Stimulated activated effector memory CD8-positive, alpha-beta T cell treated with anti-CD3 and anti-CD28 coated beads, Interleukin-12 subunit alpha, Interleukin-12 subunit beta, amount 100 ng/mL, for 72 hours (primary cell): ENCODE results near the gene GIPC2.
A peak's percentile ranks its signal among the peaks of the same experiment; 100 is the strongest.
"Not testable (repeated sequence)": the region's sequence is repeated elsewhere in the genome, so short reads cannot be mapped to it uniquely, and the experiment has no call there.

Experiments
- ATAC-seq: fragments of 150-1000 bp; cut with Tn5 transposase; 2 replicates; pipeline ENCODE4 v1.10.0; 2021
- DNase-seq, 2 donors: peaks; one replicate each; pipeline ENCODE4 v3.0.0; 2021 to 2022; ENCODE audit warnings: low spot score in 2 of 2
- H3K27ac Mint-ChIP-seq: one replicate; pipeline ENCODE4 v1.8.0; 2022; ENCODE audit warnings: mild to moderate bottlenecking, mixed read lengths
- H3K36me3 Mint-ChIP-seq: one replicate; pipeline ENCODE4 v1.8.0; 2022; ENCODE audit warnings: mild to moderate bottlenecking, mixed read lengths
- H3K4me1 Mint-ChIP-seq: one replicate; pipeline ENCODE4 v1.8.0; 2022; ENCODE audit warnings: mixed read lengths
- H3K4me3 Mint-ChIP-seq: one replicate; pipeline ENCODE4 v1.8.0; 2022; ENCODE audit warnings: mild to moderate bottlenecking, mixed read lengths
- H3K9me3 Mint-ChIP-seq: one replicate; pipeline ENCODE4 v1.8.0; 2022; ENCODE audit warnings: mixed read lengths

The GIPC2 gene, protein sequence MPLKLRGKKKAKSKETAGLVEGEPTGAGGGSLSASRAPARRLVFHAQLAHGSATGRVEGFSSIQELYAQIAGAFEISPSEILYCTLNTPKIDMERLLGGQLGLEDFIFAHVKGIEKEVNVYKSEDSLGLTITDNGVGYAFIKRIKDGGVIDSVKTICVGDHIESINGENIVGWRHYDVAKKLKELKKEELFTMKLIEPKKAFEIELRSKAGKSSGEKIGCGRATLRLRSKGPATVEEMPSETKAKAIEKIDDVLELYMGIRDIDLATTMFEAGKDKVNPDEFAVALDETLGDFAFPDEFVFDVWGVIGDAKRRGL

DNA sequence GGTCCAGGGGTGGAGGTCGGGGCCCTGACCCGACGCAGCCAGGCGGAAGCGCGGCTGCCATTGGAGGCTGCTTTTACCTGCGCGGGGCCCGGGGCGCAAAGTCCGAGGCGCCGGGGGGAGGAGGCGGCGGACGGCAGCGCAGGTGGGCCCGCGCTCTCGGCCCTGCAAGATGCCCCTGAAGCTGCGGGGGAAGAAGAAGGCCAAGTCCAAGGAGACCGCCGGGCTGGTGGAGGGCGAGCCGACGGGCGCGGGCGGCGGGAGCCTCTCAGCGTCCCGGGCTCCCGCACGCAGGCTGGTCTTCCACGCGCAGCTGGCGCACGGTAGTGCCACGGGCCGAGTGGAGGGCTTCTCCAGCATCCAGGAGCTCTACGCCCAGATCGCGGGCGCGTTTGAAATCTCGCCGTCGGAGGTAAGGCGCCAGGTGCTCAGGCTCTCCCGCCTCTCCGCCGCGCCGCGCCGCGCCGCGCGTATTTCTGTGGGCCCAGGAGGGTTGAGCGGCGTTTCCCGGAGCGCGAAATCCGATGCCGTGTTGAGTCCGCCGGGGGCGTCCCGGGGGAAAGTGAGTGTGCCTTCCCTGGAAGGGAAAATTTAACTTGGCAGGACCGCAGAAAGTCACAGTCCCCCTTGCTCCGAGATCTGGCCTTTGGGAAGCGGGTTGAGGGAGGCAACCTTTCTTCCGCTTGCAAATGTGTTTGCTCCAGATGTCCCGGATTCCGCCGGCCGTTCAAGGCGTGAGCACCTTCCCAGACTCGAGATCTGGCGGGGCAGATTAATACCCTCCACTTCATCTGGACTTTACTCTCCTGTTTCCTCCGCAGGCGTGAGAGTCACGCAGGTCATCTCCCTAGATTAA is at the start of gene GIPC2:
TSS of gene GIPC2 (plus strand) at position 41 of the 853 bp plus-strand sequence. CDS start at position 170, 129 bp downstream.
- Mint-ChIP-seq H3K4me1 (peaks cover 18% of the 10 kb centered on the region), H3K9me3 (no peaks in the 10 kb centered on the region), H3K36me3 (no peaks in the 10 kb centered on the region), H3K4me3 (peak within 1 kb of the TSS; percentile 59), H3K27ac (no peak within 1 kb of the TSS)
- ATAC-seq (peak; percentile 60), DNase-seq (peak in 1 of 2 donors; percentile 3)

DNA sequence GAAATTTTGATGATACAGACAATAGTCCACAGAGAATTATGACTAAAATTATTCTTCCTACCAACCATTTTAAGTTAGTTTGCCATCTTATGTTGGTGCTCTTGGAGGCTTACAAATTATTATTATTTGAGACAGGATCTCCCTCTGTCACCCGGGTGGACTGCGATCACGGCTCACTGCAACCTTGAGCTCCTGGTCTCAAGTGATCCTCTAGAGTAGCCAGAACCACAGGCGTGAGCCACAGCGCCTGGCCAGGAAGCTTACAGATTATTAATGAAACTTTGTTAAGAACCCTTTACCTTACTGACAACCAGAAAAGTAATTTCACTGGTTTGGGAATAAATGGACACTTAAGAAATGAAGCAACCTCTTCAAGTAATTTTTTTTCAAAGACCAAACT is 49.0 kb upstream of the GIPC2 start:
- ATAC-seq (no peak), DNase-seq (no peak)
- Mint-ChIP-seq H3K4me1 (no peaks in the 10 kb centered on the region), H3K36me3 (peaks cover 41% of the 10 kb centered on the region), H3K9me3 (no peaks in the 10 kb centered on the region), H3K27ac (no peak overlapping the region), H3K4me3 (no peak overlapping the region)

DNA sequence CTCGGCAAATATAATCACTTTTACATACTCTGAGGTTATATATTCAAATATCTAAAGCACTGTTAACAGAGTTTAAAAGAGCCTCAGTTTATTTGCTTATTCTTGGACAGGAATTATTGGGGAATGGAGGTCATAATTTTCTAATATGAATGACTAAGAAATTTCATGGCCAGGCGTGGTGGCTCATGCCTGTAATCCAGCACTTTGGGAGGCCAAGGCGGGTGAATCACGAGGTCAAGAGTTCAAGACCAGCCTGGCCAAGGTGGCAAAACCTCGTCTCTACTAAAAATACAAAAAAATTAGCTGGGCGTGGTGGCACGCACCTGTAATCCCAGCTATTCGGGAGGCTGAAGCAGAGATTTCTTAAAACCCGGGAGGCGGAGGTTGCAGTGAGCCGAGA is 45.2 kb upstream of the GIPC2 start:
- not testable (repeated sequence) for H3K27ac Mint-ChIP-seq, H3K4me3 Mint-ChIP-seq, DNase-seq, H3K9me3 Mint-ChIP-seq, ATAC-seq
- Mint-ChIP-seq H3K36me3 (peaks cover 36% of the 10 kb centered on the region), H3K4me1 (peaks cover 12% of the 10 kb centered on the region)

DNA sequence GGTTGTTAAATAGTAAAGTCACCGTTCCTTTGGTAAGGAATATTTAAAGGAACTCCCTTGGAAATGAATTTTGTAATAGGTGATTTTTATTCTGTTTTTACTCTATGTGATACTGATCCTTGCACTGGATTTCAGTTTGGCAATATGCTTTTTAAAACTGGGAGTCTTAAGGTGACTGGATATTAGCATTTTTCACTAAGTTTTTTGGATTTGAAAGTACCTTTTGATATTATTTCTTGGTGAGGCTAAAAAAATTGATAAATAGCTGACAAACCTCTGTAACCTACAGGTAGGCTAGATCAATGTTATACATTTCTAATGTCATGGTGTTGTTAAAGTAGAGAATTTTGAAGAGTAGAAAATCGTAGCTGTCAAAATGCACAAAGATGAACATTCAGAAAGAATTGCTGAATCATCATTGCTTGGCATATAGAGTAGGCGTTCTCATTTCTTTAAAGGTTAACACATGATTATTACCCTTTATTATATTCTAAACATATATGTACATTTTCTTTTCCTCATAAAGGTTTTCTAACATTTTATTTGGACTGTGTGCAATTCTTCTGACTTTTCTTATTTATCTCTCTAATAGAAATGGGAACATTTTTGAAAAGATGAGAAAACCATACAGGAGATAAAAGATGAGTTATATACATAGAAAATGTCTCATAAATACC is 42.6 kb upstream of the GIPC2 start:
- H3K27ac Mint-ChIP-seq, result peak overlapping the region; percentile 99
- H3K4me1 Mint-ChIP-seq, result peaks cover 24% of the 10 kb centered on the region
- H3K4me3 Mint-ChIP-seq, result peak overlapping the region; percentile 83
- ATAC-seq (no peak), DNase-seq (no peak)
- no peaks in the 10 kb centered on the region for H3K9me3 Mint-ChIP-seq
- H3K36me3 Mint-ChIP-seq, result peaks cover 23% of the 10 kb centered on the region

DNA sequence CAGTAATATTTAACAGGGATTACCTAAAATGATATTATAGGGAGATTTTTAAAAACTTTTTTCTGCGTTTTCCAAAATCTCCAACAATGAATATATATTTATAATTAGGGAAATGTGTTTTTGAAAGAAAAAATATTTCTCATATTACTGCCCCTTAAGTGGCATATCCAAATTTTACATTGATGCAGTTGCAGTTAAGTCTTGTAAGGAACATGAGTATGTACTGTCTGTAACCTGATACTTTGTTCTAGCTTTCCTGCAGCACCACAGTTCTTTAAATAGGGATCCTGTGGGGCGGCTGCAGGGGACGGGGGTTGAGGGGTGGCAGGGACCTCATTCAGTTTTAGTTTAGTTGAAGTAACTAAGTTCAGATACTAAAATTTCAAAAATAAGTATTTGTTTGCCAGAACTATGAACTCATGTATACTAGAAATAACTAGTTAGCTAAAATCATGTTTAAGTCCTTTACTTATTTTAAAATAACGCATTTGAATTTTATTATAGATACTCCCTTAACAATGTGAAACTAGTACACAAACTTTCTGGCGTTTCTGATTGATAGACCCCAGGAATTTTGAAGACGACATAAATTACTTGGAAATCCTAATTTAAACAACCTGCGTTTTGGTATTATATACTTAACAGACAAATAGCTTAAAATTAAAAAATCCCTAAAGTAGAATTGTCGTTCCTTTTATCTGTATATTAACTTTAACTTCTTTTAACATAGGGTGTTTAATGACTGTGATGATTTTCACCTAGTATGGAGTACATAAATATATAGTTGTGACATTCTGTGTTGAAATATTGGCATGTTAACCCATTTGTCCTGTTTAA is 41.7 kb upstream of the GIPC2 start:
- ATAC-seq, result peak; percentile 71
- Mint-ChIP-seq H3K27ac (peak overlapping the region; percentile 99), H3K36me3 (peaks cover 23% of the 10 kb centered on the region), H3K9me3 (no peaks in the 10 kb centered on the region), H3K4me1 (peaks cover 25% of the 10 kb centered on the region), H3K4me3 (peak overlapping the region; percentile 83)
- peak in 1 of 2 donors; percentile 60 for DNase-seq

DNA sequence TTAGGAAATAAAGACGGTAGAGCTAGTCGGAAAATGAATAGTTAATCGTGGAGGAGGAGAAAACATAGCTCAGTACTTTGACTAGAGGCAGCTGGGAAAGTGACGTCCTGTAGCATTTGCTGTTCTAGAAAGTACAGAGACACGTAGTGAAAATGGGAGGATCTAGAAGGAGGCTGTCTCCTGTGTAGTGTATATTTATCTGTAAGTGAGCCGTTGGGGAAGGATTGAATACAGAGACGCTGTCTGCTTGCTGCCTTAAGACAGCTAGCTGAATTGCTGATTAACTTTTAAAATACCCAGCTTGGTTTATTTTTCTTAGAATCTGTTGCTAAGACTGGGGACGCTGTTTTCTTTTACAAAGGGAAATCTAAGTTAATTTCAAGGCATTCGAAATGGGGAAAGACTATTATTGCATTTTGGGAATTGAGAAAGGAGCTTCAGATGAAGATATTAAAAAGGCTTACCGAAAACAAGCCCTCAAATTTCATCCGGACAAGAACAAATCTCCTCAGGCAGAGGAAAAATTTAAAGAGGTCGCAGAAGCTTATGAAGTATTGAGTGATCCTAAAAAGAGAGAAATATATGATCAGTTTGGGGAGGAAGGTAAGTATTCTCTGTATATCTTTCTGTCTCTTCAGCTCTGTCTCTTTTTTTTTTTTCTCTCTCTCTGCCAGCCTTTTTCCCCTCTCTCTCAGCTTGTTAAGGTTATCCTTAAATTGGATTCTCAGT is 40.9 kb upstream of the GIPC2 start, which contains the start of gene DNAJB4:
TSS of gene DNAJB4 (plus strand) at position 221 of the 729 bp plus-strand sequence. CDS start at position 393, 172 bp downstream.
- Mint-ChIP-seq H3K9me3 (no peaks in the 10 kb centered on the region), H3K4me3 (peak within 1 kb of the TSS; percentile 83), H3K27ac (peak within 1 kb of the TSS; percentile 99), H3K36me3 (peaks cover 23% of the 10 kb centered on the region), H3K4me1 (peaks cover 25% of the 10 kb centered on the region)
- DNase-seq, result peak; percentile 12 to 75
- ATAC-seq, result peak; percentile 99

DNA sequence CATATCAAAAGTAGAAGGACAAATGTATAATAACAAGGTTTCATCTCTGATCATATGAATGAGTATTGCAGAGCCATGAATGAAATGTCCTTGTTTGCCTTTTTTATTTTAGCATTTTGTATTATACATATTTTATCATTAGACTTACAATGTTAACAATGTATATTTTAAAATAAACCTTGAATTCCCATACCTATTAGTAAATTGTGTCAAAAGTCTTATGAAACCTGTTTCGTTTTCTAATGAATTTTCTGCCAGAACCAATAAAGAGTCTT is 40.4 kb upstream of the GIPC2 start:
- H3K4me3 Mint-ChIP-seq, result peak overlapping the region; percentile 83
- peak overlapping the region; percentile 99 for H3K27ac Mint-ChIP-seq
- peaks cover 25% of the 10 kb centered on the region for H3K4me1 Mint-ChIP-seq
- DNase-seq (no peak), ATAC-seq (no peak)
- H3K36me3 Mint-ChIP-seq, result peaks cover 23% of the 10 kb centered on the region
- no peaks in the 10 kb centered on the region for H3K9me3 Mint-ChIP-seq

DNA sequence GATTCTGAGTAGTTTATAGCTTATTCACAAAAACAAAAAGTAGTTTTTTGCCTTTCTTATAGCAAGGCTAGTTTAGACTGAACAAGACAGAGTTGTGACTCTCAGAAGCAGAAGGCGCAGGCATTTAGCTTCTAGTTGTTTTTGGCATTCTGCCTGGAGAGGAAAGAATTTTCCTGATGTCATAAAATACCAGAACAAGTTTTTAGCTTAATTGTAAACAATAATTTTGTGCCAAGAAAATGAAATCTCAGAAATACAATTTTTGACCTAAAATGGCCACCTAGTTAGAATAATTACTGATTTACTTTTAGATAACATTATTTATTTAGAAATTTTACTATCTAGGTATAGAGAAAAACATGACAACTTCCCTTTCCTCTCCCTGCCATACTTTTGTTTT is 40.0 kb upstream of the GIPC2 start:
- H3K9me3 Mint-ChIP-seq, result no peaks in the 10 kb centered on the region
- H3K4me1 Mint-ChIP-seq, result peaks cover 25% of the 10 kb centered on the region
- DNase-seq (no peak), ATAC-seq (no peak)
- peak overlapping the region; percentile 99 for H3K27ac Mint-ChIP-seq
- peak overlapping the region; percentile 83 for H3K4me3 Mint-ChIP-seq
- peaks cover 23% of the 10 kb centered on the region for H3K36me3 Mint-ChIP-seq

DNA sequence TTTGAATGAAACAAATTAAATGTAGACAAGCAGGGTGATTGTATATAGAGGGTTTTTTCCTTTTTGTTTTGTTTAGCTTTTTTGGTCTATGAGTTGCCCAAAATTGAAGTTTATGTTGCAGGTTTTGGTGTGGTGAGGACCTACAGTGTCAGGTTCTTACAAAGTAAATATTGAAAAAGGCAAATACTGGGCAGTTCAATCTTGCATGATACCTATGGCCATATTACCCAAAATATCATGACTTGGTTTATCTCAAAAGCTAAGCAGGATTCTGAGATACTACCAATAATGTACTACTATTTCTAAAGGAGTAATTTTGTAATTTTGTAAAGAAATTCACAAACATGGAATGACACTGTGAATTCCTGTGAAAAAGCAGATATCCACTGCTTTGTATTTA is 39.2 kb upstream of the GIPC2 start:
- Mint-ChIP-seq H3K9me3 (no peaks in the 10 kb centered on the region), H3K27ac (no peak overlapping the region), H3K4me3 (peak overlapping the region; percentile 83), H3K4me1 (peaks cover 25% of the 10 kb centered on the region), H3K36me3 (peaks cover 23% of the 10 kb centered on the region)
- DNase-seq (no peak), ATAC-seq (no peak)

DNA sequence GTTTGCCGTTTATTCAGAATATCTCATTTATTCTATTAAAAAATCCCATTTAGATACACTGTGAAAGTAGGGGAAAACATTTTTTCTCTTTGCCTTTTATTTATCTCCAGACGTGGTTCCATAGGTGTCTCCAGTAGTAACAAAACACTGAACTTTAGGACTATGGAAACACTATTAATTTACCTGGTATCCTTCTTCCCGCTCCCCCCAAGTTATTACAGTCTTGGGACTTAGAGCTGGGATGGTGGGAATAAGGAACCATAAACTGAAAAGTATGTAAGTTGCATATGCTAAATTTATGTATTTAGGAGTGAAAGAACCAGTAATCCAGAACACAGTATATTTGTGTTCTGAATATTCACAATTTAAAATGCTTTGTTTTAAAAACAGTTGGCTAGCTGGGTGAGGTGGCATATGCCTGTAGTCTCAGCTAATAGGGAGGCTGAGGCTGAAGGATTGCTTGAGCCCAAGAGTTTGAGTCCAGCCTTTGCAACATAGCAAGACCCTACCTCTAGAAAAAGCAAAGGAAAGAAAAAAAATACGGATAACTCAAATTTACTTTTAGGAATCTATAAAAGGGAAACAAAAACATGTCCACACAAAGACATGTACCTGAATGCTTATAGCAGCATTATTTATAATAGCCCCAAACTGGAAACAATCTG is 38.0 kb upstream of the GIPC2 start:
- Mint-ChIP-seq H3K27ac (no peak overlapping the region), H3K9me3 (no peaks in the 10 kb centered on the region), H3K4me3 (no peak overlapping the region), H3K4me1 (peaks cover 25% of the 10 kb centered on the region), H3K36me3 (peaks cover 24% of the 10 kb centered on the region)
- no peak for ATAC-seq
- DNase-seq, result no peak

DNA sequence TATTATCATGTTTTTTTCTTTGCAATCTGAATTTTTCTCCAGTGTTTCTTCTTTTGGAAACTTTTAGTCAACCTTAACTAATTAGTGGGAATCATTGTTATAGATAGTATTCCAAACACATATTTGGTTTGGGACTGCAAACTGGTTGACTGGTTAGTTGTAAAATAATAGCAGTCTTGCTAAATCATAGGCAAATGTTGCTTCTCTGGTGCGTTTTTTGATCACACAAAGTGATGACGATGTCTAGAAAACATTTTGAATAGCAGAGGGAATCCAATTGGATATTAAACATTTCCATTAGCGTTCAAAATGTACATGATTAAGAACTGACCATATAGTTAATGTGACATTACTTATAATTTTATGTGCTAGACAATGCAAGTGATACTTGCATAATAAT is 36.5 kb upstream of the GIPC2 start:
- Mint-ChIP-seq H3K4me3 (no peak overlapping the region), H3K36me3 (peaks cover 27% of the 10 kb centered on the region), H3K4me1 (peaks cover 25% of the 10 kb centered on the region), H3K9me3 (no peaks in the 10 kb centered on the region), H3K27ac (no peak overlapping the region)
- DNase-seq, result no peak
- no peak for ATAC-seq

DNA sequence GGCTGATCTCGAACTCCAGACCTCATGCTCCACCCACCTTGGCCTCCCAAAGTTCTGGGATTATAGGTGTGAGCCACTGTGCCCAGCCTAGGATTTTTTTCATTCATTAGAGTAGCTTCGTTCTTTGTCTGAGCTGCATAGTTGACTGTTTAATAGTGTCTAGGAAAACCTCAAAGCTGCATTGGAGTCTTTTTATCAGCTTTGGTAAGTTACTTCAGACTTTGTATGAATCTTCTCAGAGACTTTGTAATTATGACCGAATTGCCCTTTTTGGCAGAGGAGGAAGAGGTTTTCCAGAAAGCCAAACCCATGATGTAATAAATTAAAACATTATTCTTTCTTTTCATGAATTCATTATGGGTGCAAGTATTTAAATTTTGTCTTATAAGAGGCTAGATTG is 35.9 kb upstream of the GIPC2 start:
- no peak for ATAC-seq
- Mint-ChIP-seq H3K9me3 (no peaks in the 10 kb centered on the region), H3K27ac (no peak overlapping the region), H3K4me1 (peaks cover 19% of the 10 kb centered on the region), H3K4me3 (no peak overlapping the region), H3K36me3 (peaks cover 27% of the 10 kb centered on the region)
- DNase-seq, result no peak

DNA sequence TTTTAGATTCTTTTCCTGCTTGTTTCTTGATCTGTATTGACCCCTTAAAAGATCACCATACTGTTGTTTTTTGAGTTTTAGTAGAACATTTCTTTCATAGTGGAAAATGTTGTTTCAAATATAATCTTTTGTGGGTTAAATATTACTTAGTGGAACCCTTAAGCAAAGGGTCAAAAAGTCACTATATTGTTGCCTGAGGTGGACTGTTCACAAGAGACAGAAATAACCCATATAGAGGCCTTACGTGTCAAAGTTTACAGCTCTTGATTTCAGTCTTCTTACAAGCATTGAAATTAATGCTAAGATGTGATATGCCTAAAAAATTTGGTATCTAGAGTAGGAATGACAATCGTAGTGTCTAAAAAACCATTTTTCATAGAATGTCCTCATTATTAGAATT is 34.7 kb upstream of the GIPC2 start:
- H3K4me3 Mint-ChIP-seq, result no peak overlapping the region
- H3K9me3 Mint-ChIP-seq, result no peaks in the 10 kb centered on the region
- no peak for ATAC-seq
- H3K4me1 Mint-ChIP-seq, result peaks cover 9% of the 10 kb centered on the region
- H3K27ac Mint-ChIP-seq, result no peak overlapping the region
- H3K36me3 Mint-ChIP-seq, result peaks cover 32% of the 10 kb centered on the region
- no peak for DNase-seq

DNA sequence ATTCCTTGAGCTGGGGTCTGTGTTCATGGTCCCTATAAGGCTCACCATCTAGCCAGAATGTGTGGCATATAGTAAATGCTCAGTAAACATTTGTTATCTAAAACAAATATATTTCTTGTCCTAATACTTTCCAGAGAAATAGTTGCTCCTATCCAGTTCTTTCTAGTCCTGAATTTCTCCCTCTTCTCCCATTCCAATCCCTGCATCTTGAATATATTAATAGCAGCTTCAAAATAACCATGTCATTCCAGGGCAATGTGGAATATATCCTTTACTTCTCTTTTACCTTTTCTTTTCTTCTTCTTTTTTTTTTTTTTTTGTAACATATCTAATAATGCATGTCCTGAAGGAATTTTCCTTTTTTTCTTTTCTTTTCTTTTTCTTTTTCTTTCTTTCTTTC is 30.6 kb upstream of the GIPC2 start:
- no peaks in the 10 kb centered on the region for H3K9me3 Mint-ChIP-seq
- no peak overlapping the region for H3K4me3 Mint-ChIP-seq
- peaks cover 43% of the 10 kb centered on the region for H3K36me3 Mint-ChIP-seq
- ATAC-seq (no peak), DNase-seq (no peak)
- no peaks in the 10 kb centered on the region for H3K4me1 Mint-ChIP-seq
- no peak overlapping the region for H3K27ac Mint-ChIP-seq
